ENCODE measurements around the gene SPATA31D3.
"Not testable (repeated sequence)": the region's sequence is repeated elsewhere in the genome, so short reads cannot be mapped to it uniquely, and the experiment has no call there.

SPATA31D3 gene

GRCh38 chr9:81980568-81980967 is 37.3 kb downstream of the SPATA31D3 start:
- no peak for DNase-seq

GRCh38 chr9:81981883-81982282 is 38.6 kb downstream of the SPATA31D3 start:
- DNase-seq = no peak

- no peak for DNase-seq
Measured at GRCh38 chr9:81984928-81985327, 41.6 kb downstream of the SPATA31D3 start.

- no peak for DNase-seq
Measured at GRCh38 chr9:81986051-81986450, 42.8 kb downstream of the SPATA31D3 start.

- not testable (repeated sequence) for DNase-seq
Measured at GRCh38 chr9:81988472-81988871, 45.2 kb downstream of the SPATA31D3 start, which contains the start of gene SPATA31D1. SPATA31D1 (plus strand) TSS chr9:81988772; CDS start chr9:81988819, 47 bp downstream.

- no peak for DNase-seq
Measured at GRCh38 chr9:81989700-81990099, 46.4 kb downstream of the SPATA31D3 start.

GRCh38 chr9:81993656-81994055 is 50.4 kb downstream of the SPATA31D3 start:
- DNase-seq = no peak
